Panc1 (cell line): Measurements from ENCODE around the gene GPRIN3.

Experiments used
- POLR2AphosphoS5 ChIP-seq: IDR thresholded peaks from 2 replicates; pipeline ENCODE4 v1.6.1; 2012; ENCODE audit warnings: mild to moderate bottlenecking, low read depth, low read length, moderate library complexity
- SIN3A ChIP-seq: IDR thresholded peaks from 2 replicates; pipeline ENCODE4 v1.6.1; 2012; ENCODE audit warnings: low read depth, mild to moderate bottlenecking, low read length, moderate library complexity, borderline replicate concordance; ENCODE audit not compliant: insufficient read depth
- TF ChIP-seq, protein P1 (sequence below), 2 experiments: IDR thresholded peaks; 2 replicates each; pipeline ENCODE4 v1.6.1; 2011 to 2012; ENCODE audit warnings: low read depth in 2 of 2, control low read depth in 1 of 2, low read length in 1 of 2, mild to moderate bottlenecking in 1 of 2, moderate library complexity in 1 of 2; ENCODE audit not compliant: insufficient read depth in 1 of 2
- TF ChIP-seq, protein P2 (sequence below): fragments of 450-650 bp; IDR thresholded peaks from 2 replicates; pipeline ENCODE4 v1.5.1; 2017; ENCODE audit warnings: mild to moderate bottlenecking

DNA sequence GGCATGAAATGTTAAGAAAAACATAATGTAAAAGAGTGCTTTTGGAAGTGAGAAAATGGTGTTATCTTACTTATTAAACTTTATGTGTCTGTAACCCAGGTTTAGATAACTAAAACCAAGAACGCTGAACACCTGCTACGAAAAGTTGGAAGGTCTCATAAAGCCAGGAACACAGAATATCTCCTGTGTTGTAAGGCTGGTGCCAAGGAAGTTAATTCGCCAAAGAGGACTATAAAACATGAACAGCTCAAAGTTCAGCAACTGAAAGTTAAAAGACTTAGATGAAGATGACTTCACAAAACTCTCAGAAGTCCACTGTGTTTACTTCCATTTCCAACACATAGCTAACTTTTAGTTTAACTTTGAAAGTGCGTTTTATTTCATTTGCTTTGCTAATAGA lies 54.3 kb downstream of the GPRIN3 start:
- TF ChIP-seq, protein P1, sequence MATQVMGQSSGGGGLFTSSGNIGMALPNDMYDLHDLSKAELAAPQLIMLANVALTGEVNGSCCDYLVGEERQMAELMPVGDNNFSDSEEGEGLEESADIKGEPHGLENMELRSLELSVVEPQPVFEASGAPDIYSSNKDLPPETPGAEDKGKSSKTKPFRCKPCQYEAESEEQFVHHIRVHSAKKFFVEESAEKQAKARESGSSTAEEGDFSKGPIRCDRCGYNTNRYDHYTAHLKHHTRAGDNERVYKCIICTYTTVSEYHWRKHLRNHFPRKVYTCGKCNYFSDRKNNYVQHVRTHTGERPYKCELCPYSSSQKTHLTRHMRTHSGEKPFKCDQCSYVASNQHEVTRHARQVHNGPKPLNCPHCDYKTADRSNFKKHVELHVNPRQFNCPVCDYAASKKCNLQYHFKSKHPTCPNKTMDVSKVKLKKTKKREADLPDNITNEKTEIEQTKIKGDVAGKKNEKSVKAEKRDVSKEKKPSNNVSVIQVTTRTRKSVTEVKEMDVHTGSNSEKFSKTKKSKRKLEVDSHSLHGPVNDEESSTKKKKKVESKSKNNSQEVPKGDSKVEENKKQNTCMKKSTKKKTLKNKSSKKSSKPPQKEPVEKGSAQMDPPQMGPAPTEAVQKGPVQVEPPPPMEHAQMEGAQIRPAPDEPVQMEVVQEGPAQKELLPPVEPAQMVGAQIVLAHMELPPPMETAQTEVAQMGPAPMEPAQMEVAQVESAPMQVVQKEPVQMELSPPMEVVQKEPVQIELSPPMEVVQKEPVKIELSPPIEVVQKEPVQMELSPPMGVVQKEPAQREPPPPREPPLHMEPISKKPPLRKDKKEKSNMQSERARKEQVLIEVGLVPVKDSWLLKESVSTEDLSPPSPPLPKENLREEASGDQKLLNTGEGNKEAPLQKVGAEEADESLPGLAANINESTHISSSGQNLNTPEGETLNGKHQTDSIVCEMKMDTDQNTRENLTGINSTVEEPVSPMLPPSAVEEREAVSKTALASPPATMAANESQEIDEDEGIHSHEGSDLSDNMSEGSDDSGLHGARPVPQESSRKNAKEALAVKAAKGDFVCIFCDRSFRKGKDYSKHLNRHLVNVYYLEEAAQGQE (IDR thresholded peaks at IDR 0.05; ENCODE audit: insufficient read depth in 1 of 2, low read depth in 2 of 2, low read length in 1 of 2): no peak
- TF ChIP-seq, protein P2, sequence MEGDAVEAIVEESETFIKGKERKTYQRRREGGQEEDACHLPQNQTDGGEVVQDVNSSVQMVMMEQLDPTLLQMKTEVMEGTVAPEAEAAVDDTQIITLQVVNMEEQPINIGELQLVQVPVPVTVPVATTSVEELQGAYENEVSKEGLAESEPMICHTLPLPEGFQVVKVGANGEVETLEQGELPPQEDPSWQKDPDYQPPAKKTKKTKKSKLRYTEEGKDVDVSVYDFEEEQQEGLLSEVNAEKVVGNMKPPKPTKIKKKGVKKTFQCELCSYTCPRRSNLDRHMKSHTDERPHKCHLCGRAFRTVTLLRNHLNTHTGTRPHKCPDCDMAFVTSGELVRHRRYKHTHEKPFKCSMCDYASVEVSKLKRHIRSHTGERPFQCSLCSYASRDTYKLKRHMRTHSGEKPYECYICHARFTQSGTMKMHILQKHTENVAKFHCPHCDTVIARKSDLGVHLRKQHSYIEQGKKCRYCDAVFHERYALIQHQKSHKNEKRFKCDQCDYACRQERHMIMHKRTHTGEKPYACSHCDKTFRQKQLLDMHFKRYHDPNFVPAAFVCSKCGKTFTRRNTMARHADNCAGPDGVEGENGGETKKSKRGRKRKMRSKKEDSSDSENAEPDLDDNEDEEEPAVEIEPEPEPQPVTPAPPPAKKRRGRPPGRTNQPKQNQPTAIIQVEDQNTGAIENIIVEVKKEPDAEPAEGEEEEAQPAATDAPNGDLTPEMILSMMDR: no peak
- no peak for TF ChIP-seq POLR2AphosphoS5
- TF ChIP-seq SIN3A: no peak
